Ovary (tissue), 9 donors: ENCODE measurements around the gene AMD1. TPM values are rescaled to one million over a fixed set of nuclear protein-coding genes. Genes with fewer than 3 reads are reported as not detected.

Experiments used
- DNase-seq, 5 donors: peaks; one replicate each; pipeline ENCODE4 v3.0.0-alpha.2; 2019 to 2020
- H3K27ac ChIP-seq, 2 donors: fragments of 200-600 bp; one replicate each; pipeline versions ENCODE4 v1.5.1 to v1.8.0; 2019 to 2022
- H3K27me3 ChIP-seq: fragments of 200-600 bp; one replicate; pipeline ENCODE4 v1.8.0; 2022
- H3K36me3 ChIP-seq: fragments of 200-600 bp; sonication (generic); one replicate; pipeline ENCODE4 v1.5.1; 2019
- H3K4me1 ChIP-seq: one replicate; pipeline ENCODE4 v1.8.1; 2013; ENCODE audit warnings: mild to moderate bottlenecking, moderate library complexity; ENCODE audit not compliant: insufficient read depth
- H3K4me3 ChIP-seq: fragments of 200-600 bp; sonication (generic); one replicate; pipeline ENCODE4 v1.5.1; 2017
- H3K9me3 ChIP-seq, 2 donors: fragments of 200-600 bp in 1 of 2; sonication (generic) in 1 of 2; one replicate each; pipeline versions ENCODE4 v1.5.1 to v1.8.1; 2013 to 2019; ENCODE audit warnings: mild to moderate bottlenecking in 1 of 2, moderate library complexity in 1 of 2
- CTCF ChIP-seq, 3 donors: fragments of 450-650 bp in 2 of 3; fragments of 200-600 bp in 1 of 3; IDR thresholded peaks; one replicate each; pipeline versions ENCODE4 v1.5.1 to v1.8.0; 2016 to 2022; ENCODE audit warnings: antibody characterized with exemption in 3 of 3, mild to moderate bottlenecking in 1 of 3
- EP300 ChIP-seq: sonication (generic); formaldehyde crosslinking; IDR thresholded peaks from one replicate; pipeline ENCODE4 v1.6.1; 2017; ENCODE audit warnings: antibody characterized with exemption
- POLR2A ChIP-seq: fragments of 450-650 bp; IDR thresholded peaks from one replicate; pipeline ENCODE4 v1.6.1; 2017; ENCODE audit warnings: antibody characterized with exemption, mild to moderate bottlenecking, moderate library complexity
- WGBS, 3 donors: extraction: QIAGEN DNeasy Blood & Tissue Kit in 1 of 3; methylation state at CpG; one replicate each; pipeline versions ENCODE4 v1.1.5 to v1.1.7; 2013 to 2017; 5-methylcytosine and 5-hydroxymethylcytosine counted together
- intact Hi-C, 4 donors: fragments of 100-400 bp; cut with DNase I; formaldehyde crosslinking; loops; one replicate each; pipeline versions ENCODE4 v1.11.0 to v1.15.1; 2022 to 2023
- polyA plus RNA-seq, 2 donors: library from polyadenylated mRNA; stranded (reverse); fragments of 200-250 nt in 1 of 2; fragments of 350-450 nt in 1 of 2; fragmentation: Illumina TruSeq in 1 of 2; extraction: RNeasy Lipid Tissue Mini Kit (QIAGEN cat#74804) in 1 of 2; gene quantifications; one replicate each; pipeline ENCODE4 v1.2.3, GENCODE V29; 2013 to 2014
- total RNA-seq, 7 donors: library from RNA; depleted of rRNA in 2 of 7; stranded (reverse); fragments of >200 nt in 2 of 7; fragmentation: NEBNext Ultra II Directional in 3 of 7; extraction: Animal tissue kit (Norgen Biotek cat#: 25700) in 3 of 7; gene quantifications; one replicate each; pipeline versions ENCODE4 v1.1.0 to v1.2.4, GENCODE V29; 2016 to 2023
- donor health status: DM: no; HTN: no; CAD: no; lungs with moderate emphysema.
- donor health status: DM: no; HTN: no; CAD: no.
- donor health status: Bipolar disorder and iron deficiency.
- donor health status: DM: yes; HTN: yes; CAD: no.
- donor health status: DM: no; HTN: no; CAD: no.
- donor health status: DM: yes; HTN: yes; CAD: no.

Gene AMD1
- total and polyA plus RNA-seq, 9 donors, result 24.4 to 67.8 (median 60.3) TPM

GRCh38 chr6:110880651-110881050, 6.1 kb downstream of the AMD1 start:
- H3K27ac ChIP-seq, result no peak overlapping the region
- DNase-seq, result no peak
- intact Hi-C loops, result no loop called here
- no peaks in the 10 kb centered on the region for H3K36me3 ChIP-seq
- 90 to 93% (median 91%) methylated on average over 9 of the region's 9 CpGs for WGBS, 3 donors
- no peak for TF ChIP-seq EP300
- TF ChIP-seq POLR2A, result no peak
- TF ChIP-seq CTCF (IDR thresholded peaks at IDR 0.05), result no peak
- no peaks in the 10 kb centered on the region for H3K9me3 ChIP-seq
- H3K27me3 ChIP-seq, result no peaks in the 10 kb centered on the region
- peaks cover 17% of the 10 kb centered on the region for H3K4me1 ChIP-seq
- H3K4me3 ChIP-seq, result no peak overlapping the region

GRCh38 chr6:110881546-110882273, 7.1 kb downstream of the AMD1 start:
- Histone ChIP-seq H3K9me3 (no peaks in the 10 kb centered on the region), H3K27me3 (no peaks in the 10 kb centered on the region), H3K4me3 (no peak overlapping the region), H3K4me1 (peaks cover 20% of the 10 kb centered on the region), H3K36me3 (no peaks in the 10 kb centered on the region), H3K27ac (no peak overlapping the region)
- DNase-seq, result no peak
- 71 to 76% (median 74%) methylated on average over 9 of the region's 9 CpGs for WGBS, 3 donors
- intact Hi-C loops, result no loop called here
- no peak for TF ChIP-seq POLR2A
- TF ChIP-seq EP300, result no peak
- TF ChIP-seq CTCF (IDR thresholded peaks at IDR 0.05), result no peak

DNA sequence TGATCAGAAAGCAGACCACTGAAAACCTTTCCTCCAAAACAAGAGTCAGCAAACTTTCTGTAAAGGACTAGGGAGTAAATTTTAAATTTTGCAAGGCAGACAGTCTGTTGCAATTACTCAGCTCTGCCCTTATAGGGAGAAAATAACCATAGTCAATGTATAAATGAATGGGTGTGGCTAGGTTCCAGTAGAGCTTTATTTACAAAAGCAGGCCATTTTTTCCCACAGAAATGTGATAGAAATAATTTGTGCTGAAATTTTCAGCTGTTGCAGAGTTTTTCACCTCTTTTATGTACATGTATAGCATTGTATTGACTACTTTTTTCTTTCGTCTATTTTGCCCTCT, 7.7 kb downstream of the AMD1 start:
- Histone ChIP-seq H3K27ac (no peak overlapping the region), H3K4me3 (no peak overlapping the region), H3K4me1 (peaks cover 18% of the 10 kb centered on the region), H3K9me3 (no peaks in the 10 kb centered on the region), H3K36me3 (no peaks in the 10 kb centered on the region), H3K27me3 (no peaks in the 10 kb centered on the region)
- intact Hi-C loops, result no loop called here
- no peak for DNase-seq
- TF ChIP-seq EP300 (no peak), CTCF (IDR thresholded peaks at IDR 0.05) (no peak), POLR2A (no peak)
- WGBS, 3 donors, result 45 to 59% (median 54%) methylated on average over 1 of the region's 1 CpG

DNA sequence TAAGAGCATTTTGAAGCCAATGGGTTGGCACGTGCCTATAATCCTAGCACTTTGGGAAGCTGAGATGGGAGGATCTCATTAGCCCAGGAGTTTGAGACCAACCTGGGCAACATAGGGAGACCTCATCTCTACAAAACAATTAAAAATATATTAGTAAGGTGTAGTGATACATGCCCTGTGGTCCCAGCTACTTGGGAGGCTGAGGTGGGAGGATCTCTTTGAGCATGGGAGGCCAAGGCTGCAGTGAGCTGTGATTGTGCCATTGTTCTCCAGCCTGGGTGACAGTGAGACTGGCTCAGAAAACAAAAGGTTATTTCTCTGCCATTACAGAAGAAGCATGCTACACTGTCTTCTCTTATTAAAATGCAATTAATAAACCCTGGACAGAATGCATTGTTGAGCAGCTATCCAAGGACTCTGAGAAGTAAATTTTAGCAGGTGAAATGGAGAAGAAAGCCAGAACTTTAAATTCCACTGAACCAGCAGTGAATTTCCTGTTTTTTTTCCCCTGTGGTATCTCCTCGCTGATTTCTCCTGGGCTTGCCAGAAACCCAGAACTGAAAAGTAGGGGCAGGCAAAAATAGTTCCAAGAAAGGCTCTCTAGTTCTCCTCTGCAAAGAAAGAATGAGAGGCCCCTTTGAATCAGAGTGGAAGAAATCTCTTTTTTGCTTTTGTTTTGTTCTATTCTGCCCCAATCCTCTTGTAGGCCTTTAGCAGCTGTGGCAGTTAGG, 8.4 kb downstream of the AMD1 start:
- 41 to 51% (median 45%) methylated on average over 2 of the region's 2 CpGs for WGBS, 3 donors

More for the DNA sequence above, 8.4 kb downstream of the AMD1 start:
- DNase-seq, result no peak
- Histone ChIP-seq H3K9me3 (no peaks in the 10 kb centered on the region), H3K27ac (no peak overlapping the region), H3K4me3 (no peak overlapping the region), H3K27me3 (no peaks in the 10 kb centered on the region), H3K4me1 (peaks cover 18% of the 10 kb centered on the region), H3K36me3 (no peaks in the 10 kb centered on the region)
- TF ChIP-seq EP300 (no peak), CTCF (IDR thresholded peaks at IDR 0.05) (no peak), POLR2A (no peak)
- intact Hi-C loops, result no loop called here
